ACC112 (cell line): ENCODE measurements around the gene PEAK1.

Source experiments
- H2AFZ ChIP-seq: fragments of 200-600 bp; sonication (generic); one replicate; pipeline ENCODE4 v1.6.0; 2017; ENCODE audit warnings: antibody characterized with exemption, low read length; ENCODE audit not compliant: unreplicated experiment
- H3K27ac ChIP-seq: fragments of 200-600 bp; sonication (generic); 2 replicates; pipeline ENCODE4 v1.5.1; 2014; ENCODE audit warnings: low read depth, mild to moderate bottlenecking, antibody characterized with exemption, low read length, moderate library complexity
- H3K27me3 ChIP-seq: fragments of 200-600 bp; sonication (generic); 2 replicates; pipeline ENCODE4 v1.6.1; 2014; ENCODE audit warnings: mild to moderate bottlenecking, antibody characterized with exemption, low read length, moderate library complexity, mixed read lengths; ENCODE audit not compliant: insufficient read depth
- H3K36me3 ChIP-seq: fragments of 200-600 bp; sonication (generic); 2 replicates; pipeline ENCODE4 v1.6.1; 2016; ENCODE audit warnings: mild to moderate bottlenecking, antibody characterized with exemption, low read length, moderate library complexity, mixed read lengths; ENCODE audit not compliant: insufficient read depth
- H3K4me1 ChIP-seq: fragments of 200-600 bp; sonication (generic); one replicate; pipeline ENCODE4 v1.6.1; 2016; ENCODE audit warnings: low read length, mixed read lengths; ENCODE audit not compliant: insufficient read depth, unreplicated experiment, control insufficient read depth
- H3K4me3 ChIP-seq: fragments of 200-600 bp; sonication (generic); 2 replicates; pipeline ENCODE4 v1.5.1; 2014; ENCODE audit warnings: mild to moderate bottlenecking, low read depth, low read length
- H3K79me2 ChIP-seq: fragments of 200-600 bp; sonication (generic); one replicate; pipeline ENCODE4 v1.6.0; 2016; ENCODE audit warnings: low read length; ENCODE audit not compliant: control insufficient read depth, unreplicated experiment, insufficient read depth

Gene PEAK1

GRCh38 chr15:77228828-77229227 is 191.1 kb downstream of the PEAK1 start:
- Histone ChIP-seq H3K79me2 (no peaks in the 10 kb centered on the region), H3K36me3 (no peaks in the 10 kb centered on the region), H3K27me3 (no peaks in the 10 kb centered on the region), H3K4me3 (no peak overlapping the region), H3K4me1 (no peaks in the 10 kb centered on the region), H2AFZ (no peak overlapping the region), H3K27ac (no peak overlapping the region)

- Histone ChIP-seq H3K27ac (no peak overlapping the region), H3K36me3 (no peaks in the 10 kb centered on the region), H3K4me3 (no peak overlapping the region), H2AFZ (no peak overlapping the region), H3K4me1 (no peaks in the 10 kb centered on the region), H3K27me3 (no peaks in the 10 kb centered on the region), H3K79me2 (no peaks in the 10 kb centered on the region)
Observed at GRCh38 chr15:77226652-77227051, 193.3 kb downstream of the PEAK1 start.

- Histone ChIP-seq H2AFZ (no peak overlapping the region), H3K79me2 (no peaks in the 10 kb centered on the region), H3K4me1 (no peaks in the 10 kb centered on the region), H3K27me3 (no peaks in the 10 kb centered on the region), H3K4me3 (no peak overlapping the region), H3K27ac (no peak overlapping the region), H3K36me3 (no peaks in the 10 kb centered on the region)
Observed at GRCh38 chr15:77225646-77226045, 194.3 kb downstream of the PEAK1 start.

- no peaks in the 10 kb centered on the region for H3K4me1 ChIP-seq
- H3K36me3 ChIP-seq, result no peaks in the 10 kb centered on the region
- H3K79me2 ChIP-seq, result no peaks in the 10 kb centered on the region
- H2AFZ ChIP-seq, result no peak overlapping the region
- H3K4me3 ChIP-seq, result no peak overlapping the region
- no peak overlapping the region for H3K27ac ChIP-seq
- no peaks in the 10 kb centered on the region for H3K27me3 ChIP-seq
Observed at GRCh38 chr15:77225088-77225487, 194.8 kb downstream of the PEAK1 start.

- no peak overlapping the region for H3K27ac ChIP-seq
- no peak overlapping the region for H3K4me3 ChIP-seq
- no peaks in the 10 kb centered on the region for H3K79me2 ChIP-seq
- no peak overlapping the region for H2AFZ ChIP-seq
- H3K27me3 ChIP-seq, result no peaks in the 10 kb centered on the region
- H3K4me1 ChIP-seq, result no peaks in the 10 kb centered on the region
- no peaks in the 10 kb centered on the region for H3K36me3 ChIP-seq
Observed at GRCh38 chr15:77224352-77224751, 195.6 kb downstream of the PEAK1 start.

GRCh38 chr15:77221708-77222107 is 198.2 kb downstream of the PEAK1 start:
- no peaks in the 10 kb centered on the region for H3K36me3 ChIP-seq
- no peak overlapping the region for H2AFZ ChIP-seq
- no peak overlapping the region for H3K4me3 ChIP-seq
- no peak overlapping the region for H3K27ac ChIP-seq
- no peaks in the 10 kb centered on the region for H3K4me1 ChIP-seq
- H3K27me3 ChIP-seq, result no peaks in the 10 kb centered on the region
- H3K79me2 ChIP-seq, result no peaks in the 10 kb centered on the region

- Histone ChIP-seq H3K36me3 (no peaks in the 10 kb centered on the region; the same call in 1 of the 2 replicates), H3K4me1 (no peaks in the 10 kb centered on the region), H3K27ac (no peak overlapping the region), H3K79me2 (no peaks in the 10 kb centered on the region), H3K4me3 (no peak overlapping the region), H3K27me3 (no peaks in the 10 kb centered on the region), H2AFZ (no peak overlapping the region)
Observed at GRCh38 chr15:77221174-77221573, 198.7 kb downstream of the PEAK1 start.

- Histone ChIP-seq H3K36me3 (peaks cover 5% of the 10 kb centered on the region; the same call in 1 of the 2 replicates), H3K27ac (no peak overlapping the region), H3K27me3 (no peaks in the 10 kb centered on the region), H3K79me2 (no peaks in the 10 kb centered on the region), H3K4me3 (no peak overlapping the region), H3K4me1 (no peaks in the 10 kb centered on the region), H2AFZ (no peak overlapping the region)
Observed at GRCh38 chr15:77219841-77220240, 200.1 kb downstream of the PEAK1 start.

GRCh38 chr15:77209221-77209620 is 210.7 kb downstream of the PEAK1 start:
- no peaks in the 10 kb centered on the region for H3K27me3 ChIP-seq

GRCh38 chr15:77208241-77208640 is 211.7 kb downstream of the PEAK1 start:
- H3K36me3 ChIP-seq, result peaks cover 20% of the 10 kb centered on the region
- H3K4me3 ChIP-seq, result no peak overlapping the region
- H3K27me3 ChIP-seq, result no peaks in the 10 kb centered on the region
- H2AFZ ChIP-seq, result no peak overlapping the region
- H3K79me2 ChIP-seq, result no peaks in the 10 kb centered on the region
- H3K4me1 ChIP-seq, result no peaks in the 10 kb centered on the region
- no peak overlapping the region for H3K27ac ChIP-seq

More at GRCh38 chr15:77209221-77209620, 210.7 kb downstream of the PEAK1 start:
- no peak overlapping the region for H3K27ac ChIP-seq
- no peaks in the 10 kb centered on the region for H3K79me2 ChIP-seq
- H2AFZ ChIP-seq, result no peak overlapping the region
- H3K4me3 ChIP-seq, result no peak overlapping the region
- H3K36me3 ChIP-seq, result peaks cover 20% of the 10 kb centered on the region
- no peaks in the 10 kb centered on the region for H3K4me1 ChIP-seq

GRCh38 chr15:77201665-77202064 is 218.2 kb downstream of the PEAK1 start:
- H3K4me1 ChIP-seq, result no peaks in the 10 kb centered on the region
- H3K27me3 ChIP-seq, result no peaks in the 10 kb centered on the region
- no peaks in the 10 kb centered on the region for H3K79me2 ChIP-seq
- H3K36me3 ChIP-seq, result peaks cover 25% of the 10 kb centered on the region
- H3K27ac ChIP-seq, result no peak overlapping the region
- H2AFZ ChIP-seq, result no peak overlapping the region
- no peak overlapping the region for H3K4me3 ChIP-seq
